Colonic mucosa (tissue), 4 donors: ENCODE measurements around the gene AFF3. TPM values are rescaled to one million over a fixed set of nuclear protein-coding genes. Genes with fewer than 3 reads are reported as not detected.
"Not testable (repeated sequence)": the region's sequence is repeated elsewhere in the genome, so short reads cannot be mapped to it uniquely, and the experiment has no call there.

Experiments
- DNase-seq: peaks from one replicate; pipeline ENCODE4 v3.0.0-alpha.2; 2020
- H3K27ac ChIP-seq: fragments of 200-600 bp; one replicate; pipeline ENCODE4 v1.8.0; 2021
- H3K27me3 ChIP-seq: fragments of 200-600 bp; one replicate; pipeline ENCODE4 v1.8.0; 2021
- H3K36me3 ChIP-seq: fragments of 200-600 bp; one replicate; pipeline ENCODE4 v1.8.0; 2021
- H3K4me1 ChIP-seq: fragments of 200-600 bp; one replicate; pipeline ENCODE4 v1.8.0; 2021; ENCODE audit warnings: mild to moderate bottlenecking
- H3K4me3 ChIP-seq: fragments of 200-600 bp; one replicate; pipeline ENCODE4 v1.8.0; 2021
- H3K9ac ChIP-seq, 2 donors: one replicate each; pipeline ENCODE4 v1.7.0; 2013; ENCODE audit warnings: control low read depth in 2 of 2, low read depth in 2 of 2, low read length in 2 of 2
- H3K9me3 ChIP-seq: fragments of 200-600 bp; one replicate; pipeline ENCODE4 v1.8.0; 2021
- intact Hi-C: fragments of 100-400 bp; cut with DNase I; formaldehyde crosslinking; loops from one replicate; pipeline ENCODE4 v1.14.1; 2022
- total RNA-seq, 2 donors: library from RNA; stranded (reverse); fragmentation: NEBNext Ultra II Directional in 1 of 2; extraction: Animal tissue kit (Norgen Biotek cat#: 25700) in 1 of 2; gene quantifications; one replicate each; pipeline ENCODE4 v1.2.1, GENCODE V29; 2021
- TF ChIP-seq, protein P1 (sequence below): fragments of 200-600 bp; IDR thresholded peaks from one replicate; pipeline ENCODE4 v1.8.0; 2022; ENCODE audit warnings: antibody characterized with exemption, mild to moderate bottlenecking
- donor health status: healthy.
- donor health status: DM: no; HTN: no; CAD: no.
- donor health status: DM: no; HTN: no; CAD: no.

Gene AFF3
- total RNA-seq, 2 donors from 2014 or later: 0.86 to 2.6 TPM

DNA sequence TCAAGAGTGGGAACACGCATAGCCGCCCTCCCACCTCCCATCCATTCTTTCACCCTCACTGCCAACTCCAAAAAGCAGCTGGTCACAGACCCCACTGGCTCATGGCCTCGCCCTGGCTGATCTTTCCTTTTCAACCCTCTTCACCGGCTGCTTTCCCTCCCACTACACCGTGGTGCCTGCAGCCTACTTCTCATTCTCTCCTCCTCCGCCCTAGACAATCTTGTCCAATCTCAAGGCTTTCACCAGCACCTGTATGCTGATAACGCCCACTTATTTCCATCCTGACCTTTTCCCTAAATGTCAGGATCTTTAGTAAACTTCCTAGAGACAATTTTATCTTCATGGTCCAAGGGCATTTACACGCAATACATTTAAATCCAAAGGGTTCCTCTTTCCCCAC lies 50.6 kb downstream of the AFF3 start:
- H3K27ac ChIP-seq, DNase-seq, intact Hi-C loops, H3K9me3 ChIP-seq, H3K36me3 ChIP-seq, H3K9ac ChIP-seq, H3K4me1 ChIP-seq, H3K27me3 ChIP-seq, H3K4me3 ChIP-seq: not testable (repeated sequence)

DNA sequence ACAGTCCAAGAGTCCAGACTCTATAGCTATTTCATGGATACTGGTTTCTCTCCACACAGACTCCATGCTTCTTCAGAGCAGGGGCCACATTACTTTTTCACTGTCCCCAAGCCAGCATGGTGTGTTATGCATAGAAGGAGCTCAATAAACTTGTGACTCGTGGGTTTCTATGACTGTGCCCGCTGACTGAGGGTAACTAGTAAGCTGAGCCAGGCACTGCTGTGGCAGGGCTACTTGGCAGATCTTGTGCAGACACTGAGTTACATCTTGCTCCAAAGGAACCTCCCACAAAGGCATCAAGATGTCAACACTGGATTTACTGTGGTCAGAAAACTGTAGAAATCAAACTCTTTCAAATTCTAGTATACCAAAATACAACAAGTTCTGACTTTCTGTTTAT lies 56.6 kb downstream of the AFF3 start:
- H3K9me3 ChIP-seq, H3K4me1 ChIP-seq, intact Hi-C loops, H3K4me3 ChIP-seq, H3K36me3 ChIP-seq, DNase-seq, H3K27ac ChIP-seq, H3K27me3 ChIP-seq, H3K9ac ChIP-seq: not testable (repeated sequence)

DNA sequence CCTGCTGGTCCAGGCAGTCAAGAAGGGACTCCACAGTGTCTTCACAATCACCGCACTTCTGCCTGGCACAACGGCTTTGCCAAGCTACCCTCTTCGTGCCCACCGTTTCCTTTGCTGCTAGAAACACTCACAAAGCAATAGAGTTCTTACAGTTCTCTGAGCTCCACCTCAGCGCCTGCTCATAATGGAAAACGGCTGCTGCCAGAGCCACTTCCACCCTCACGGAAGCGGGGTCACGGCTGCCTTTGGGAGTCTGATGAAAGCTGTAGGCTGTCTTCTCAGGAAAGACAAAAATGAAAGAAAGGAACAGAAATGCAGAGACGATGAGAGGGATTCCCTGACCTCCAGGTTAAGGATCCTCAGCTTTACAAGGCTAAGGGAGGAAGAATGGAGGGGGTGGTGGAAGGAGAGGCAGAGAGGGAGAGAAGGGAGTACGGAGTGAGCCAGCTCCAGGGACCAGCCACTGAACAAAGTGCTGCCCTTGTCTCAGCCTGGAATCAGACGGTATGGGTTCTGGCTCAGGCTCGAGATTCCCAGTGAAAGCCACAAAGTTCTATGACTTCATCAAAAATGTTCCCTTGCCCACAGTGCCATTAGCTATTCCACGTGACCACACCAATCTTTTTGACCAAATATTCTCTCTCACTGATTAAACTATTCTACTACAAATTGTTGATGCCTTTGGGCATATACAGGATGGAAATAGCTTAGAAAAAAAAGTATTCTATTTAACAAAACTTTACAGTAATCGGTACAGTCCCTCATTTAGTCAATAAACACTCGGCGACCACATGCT lies 58.8 kb downstream of the AFF3 start:
- not testable (repeated sequence) for H3K27ac ChIP-seq, H3K4me3 ChIP-seq

DNA sequence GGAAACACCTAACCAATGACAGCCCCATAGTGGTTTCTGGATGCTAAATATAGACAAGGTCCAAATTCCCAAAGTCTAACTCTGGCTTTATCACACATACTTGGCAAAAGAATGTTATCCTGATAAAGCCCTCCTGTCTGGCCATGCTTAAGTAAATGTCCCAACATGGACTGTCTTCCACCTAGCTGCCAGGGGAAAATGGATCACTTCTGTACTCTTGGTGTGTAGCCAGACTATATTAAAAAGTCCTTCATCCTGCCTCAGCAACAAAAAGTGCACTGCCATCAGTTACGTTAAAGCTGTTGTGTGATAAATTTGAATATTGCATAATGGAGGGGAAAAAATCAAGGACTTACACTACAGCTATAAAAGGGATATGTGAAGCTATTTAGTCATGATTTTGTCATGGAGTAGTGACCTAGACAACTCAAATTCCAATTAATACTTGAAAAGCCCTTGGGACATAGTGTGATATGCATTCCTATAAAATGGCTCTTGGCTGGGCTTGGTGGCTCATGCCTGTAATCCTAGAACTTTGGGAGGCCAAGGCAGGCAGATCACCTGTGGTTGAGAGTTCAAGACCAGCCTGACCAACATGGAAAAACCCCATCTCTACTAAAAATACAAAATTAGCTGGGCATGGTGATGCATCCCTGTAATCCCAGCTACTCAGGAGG lies 60.0 kb downstream of the AFF3 start:
- H3K4me3 ChIP-seq, DNase-seq, intact Hi-C loops, H3K27ac ChIP-seq, H3K9me3 ChIP-seq, H3K9ac ChIP-seq, H3K36me3 ChIP-seq, H3K27me3 ChIP-seq, H3K4me1 ChIP-seq: not testable (repeated sequence)

More for the DNA sequence above, 58.8 kb downstream of the AFF3 start:
- DNase-seq, intact Hi-C loops, H3K4me1 ChIP-seq, H3K9me3 ChIP-seq, H3K9ac ChIP-seq, H3K36me3 ChIP-seq, H3K27me3 ChIP-seq: not testable (repeated sequence)

DNA sequence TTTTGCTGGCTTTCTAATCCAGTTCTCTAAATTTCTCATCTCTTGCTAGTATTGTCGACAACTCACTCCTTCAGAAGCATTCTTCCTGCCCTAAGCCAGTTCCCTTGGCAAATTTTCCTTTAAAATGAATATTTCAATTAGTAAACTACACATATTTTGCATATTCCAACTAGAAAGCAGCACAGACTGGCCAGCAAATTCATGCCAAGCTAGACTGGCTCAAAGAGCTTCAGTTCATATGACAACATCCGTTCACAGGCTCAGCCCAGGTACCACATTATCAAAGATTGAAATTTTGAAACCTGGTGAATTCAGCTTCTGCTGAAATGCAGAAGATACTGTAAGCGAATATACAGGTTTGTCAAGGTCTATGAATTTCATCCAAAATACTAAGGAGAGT lies 64.5 kb downstream of the AFF3 start:
- TF ChIP-seq, protein P1, sequence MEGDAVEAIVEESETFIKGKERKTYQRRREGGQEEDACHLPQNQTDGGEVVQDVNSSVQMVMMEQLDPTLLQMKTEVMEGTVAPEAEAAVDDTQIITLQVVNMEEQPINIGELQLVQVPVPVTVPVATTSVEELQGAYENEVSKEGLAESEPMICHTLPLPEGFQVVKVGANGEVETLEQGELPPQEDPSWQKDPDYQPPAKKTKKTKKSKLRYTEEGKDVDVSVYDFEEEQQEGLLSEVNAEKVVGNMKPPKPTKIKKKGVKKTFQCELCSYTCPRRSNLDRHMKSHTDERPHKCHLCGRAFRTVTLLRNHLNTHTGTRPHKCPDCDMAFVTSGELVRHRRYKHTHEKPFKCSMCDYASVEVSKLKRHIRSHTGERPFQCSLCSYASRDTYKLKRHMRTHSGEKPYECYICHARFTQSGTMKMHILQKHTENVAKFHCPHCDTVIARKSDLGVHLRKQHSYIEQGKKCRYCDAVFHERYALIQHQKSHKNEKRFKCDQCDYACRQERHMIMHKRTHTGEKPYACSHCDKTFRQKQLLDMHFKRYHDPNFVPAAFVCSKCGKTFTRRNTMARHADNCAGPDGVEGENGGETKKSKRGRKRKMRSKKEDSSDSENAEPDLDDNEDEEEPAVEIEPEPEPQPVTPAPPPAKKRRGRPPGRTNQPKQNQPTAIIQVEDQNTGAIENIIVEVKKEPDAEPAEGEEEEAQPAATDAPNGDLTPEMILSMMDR: no peak
- intact Hi-C loops: no loop called here
- Histone ChIP-seq H3K27ac (no peak overlapping the region), H3K4me1 (no peaks in the 10 kb centered on the region), H3K36me3 (no peaks in the 10 kb centered on the region), H3K9ac (no peak overlapping the region), H3K9me3 (no peaks in the 10 kb centered on the region), H3K4me3 (no peak overlapping the region), H3K27me3 (no peaks in the 10 kb centered on the region)
- no peak for DNase-seq

DNA sequence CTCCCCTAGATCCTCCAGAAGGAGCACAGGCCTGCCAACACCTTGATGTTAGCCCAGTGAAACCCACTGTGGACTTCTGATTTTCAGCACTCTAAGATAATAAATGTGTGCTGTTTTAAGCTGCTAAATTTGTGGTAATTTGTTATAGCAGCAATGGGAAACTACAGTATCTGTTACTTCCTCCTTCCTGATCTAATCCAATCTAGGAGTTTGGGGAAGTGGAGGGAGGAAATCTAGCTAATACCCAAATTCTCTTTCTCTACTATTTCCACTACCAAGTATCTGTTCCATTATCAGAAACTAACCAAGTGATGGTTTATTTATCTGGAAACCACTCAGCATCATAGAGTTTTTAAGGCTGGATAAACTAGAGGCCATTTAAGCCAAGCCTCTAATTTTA lies 64.9 kb downstream of the AFF3 start:
- DNase-seq: no peak
- intact Hi-C loops: no loop called here
- Histone ChIP-seq H3K4me3 (no peak overlapping the region), H3K9ac (no peak overlapping the region), H3K36me3 (no peaks in the 10 kb centered on the region), H3K9me3 (no peaks in the 10 kb centered on the region), H3K4me1 (no peaks in the 10 kb centered on the region), H3K27me3 (no peaks in the 10 kb centered on the region), H3K27ac (no peak overlapping the region)
- TF ChIP-seq, protein P1: no peak

DNA sequence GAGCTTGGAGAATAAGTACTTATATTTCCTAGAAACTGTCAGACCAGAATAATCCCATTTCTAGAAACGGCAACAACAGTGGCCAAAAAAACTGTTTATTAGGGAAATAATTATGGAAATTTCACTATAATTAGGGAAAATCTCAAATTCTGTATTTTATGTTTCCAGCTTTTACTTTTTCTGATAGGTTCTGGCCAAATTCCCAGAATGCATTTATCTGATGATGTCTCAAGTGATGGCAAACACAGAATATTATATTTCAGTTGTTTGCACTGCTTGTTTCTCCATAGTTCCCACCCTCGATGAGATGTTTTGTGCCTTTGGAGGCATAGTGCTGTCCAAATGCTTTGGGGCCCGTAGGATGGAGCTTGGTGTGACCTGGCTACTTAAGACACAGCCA lies 66.9 kb downstream of the AFF3 start:
- DNase-seq: no peak
- TF ChIP-seq, protein P1: no peak
- H3K9me3 ChIP-seq: no peaks in the 10 kb centered on the region
- no peak overlapping the region for H3K9ac ChIP-seq
- no peaks in the 10 kb centered on the region for H3K4me1 ChIP-seq
- intact Hi-C loops: no loop called here
- H3K27ac ChIP-seq: no peak overlapping the region
- no peaks in the 10 kb centered on the region for H3K36me3 ChIP-seq
- H3K27me3 ChIP-seq: no peaks in the 10 kb centered on the region
- H3K4me3 ChIP-seq: no peak overlapping the region
